SK-N-SH (cell line): ENCODE results near the gene LGI4. TPM values are rescaled to one million over a fixed set of nuclear protein-coding genes. Genes with fewer than 3 reads are reported as not detected.

Experiments used
- CTCF ChIA-PET: fragments of 300-600, 350-600 bp; formaldehyde crosslinking; extraction: SDS; loops from one replicate; lab custom pipeline; 2021; lab: Yijun Ruan, JAX
- POLR2A ChIA-PET: fragments of 350-600 bp; sonication (Branson Sonifier 250); formaldehyde crosslinking; extraction: SDS; loops from one replicate; lab custom pipeline; 2020; ENCODE audit warnings: antibody characterized with exemption, inconsistent platforms; lab: Yijun Ruan, JAX
- DNase-seq: peaks from one replicate; pipeline ENCODE4 v3.0.0; 2012
- H2AFZ ChIP-seq: fragments of 200-600 bp; sonication (generic); 2 replicates; pipeline ENCODE4 v1.8.1; 2016; ENCODE audit warnings: antibody characterized with exemption, mild to moderate bottlenecking, low read depth
- H3F3A ChIP-seq: fragments of 200-600 bp; sonication (generic); replicated peaks from 2 replicates; pipeline ENCODE3; 2016; ENCODE audit warnings: antibody characterized with exemption, mild to moderate bottlenecking; ENCODE audit not compliant: insufficient read depth
- H3K27ac ChIP-seq, 2 experiments: fragments of 200-500 bp in 1 of 2; fragments of 200-600 bp in 1 of 2; sonication (Bioruptor generic) in 1 of 2; sonication (generic), shearing (Covaris generic) in 1 of 2; 2 replicates each; pipeline versions ENCODE4 v1.5.1 to v1.6.1; 2014 to 2016; ENCODE audit warnings: low read depth in 2 of 2, inconsistent platforms in 1 of 2, low read length in 1 of 2, mild to moderate bottlenecking in 1 of 2, mixed read lengths in 1 of 2
- H3K27me3 ChIP-seq: fragments of 200-600 bp; sonication (generic), shearing (Covaris generic); 2 replicates; pipeline ENCODE4 v1.6.1; 2016; ENCODE audit warnings: mixed run types; ENCODE audit not compliant: insufficient read depth
- H3K36me3 ChIP-seq, 2 experiments: fragments of 200-500 bp in 1 of 2; fragments of 200-600 bp in 1 of 2; sonication (Bioruptor generic) in 1 of 2; sonication (generic) in 1 of 2; replicated peaks in 1 of 2; 2 replicates each; pipeline versions ENCODE3 to v1.5.1; 2014 to 2016; ENCODE audit warnings: low read length in 1 of 2, mild to moderate bottlenecking in 1 of 2; ENCODE audit not compliant: insufficient read depth in 2 of 2, control insufficient read depth in 1 of 2
- H3K4me1 ChIP-seq, 2 experiments: fragments of 200-500 bp in 1 of 2; fragments of 200-600 bp in 1 of 2; sonication (Bioruptor generic) in 1 of 2; sonication (generic), shearing (Covaris generic) in 1 of 2; 2 replicates each; pipeline versions ENCODE4 v1.5.1 to v1.6.1; 2014 to 2016; ENCODE audit warnings: low read depth in 1 of 2, low read length in 1 of 2, mixed run types in 1 of 2; ENCODE audit not compliant: insufficient read depth in 2 of 2, control insufficient read depth in 1 of 2
- H3K4me2 ChIP-seq: fragments of 200-600 bp; sonication (generic), shearing (Covaris generic); 2 replicates; pipeline ENCODE4 v1.6.1; 2017; ENCODE audit warnings: mixed run types
- H3K4me3 ChIP-seq, 2 experiments: fragments of 200-500 bp in 1 of 2; fragments of 200-600 bp in 1 of 2; sonication (Bioruptor generic) in 1 of 2; sonication (generic), shearing (Covaris generic) in 1 of 2; 2 replicates each; pipeline versions ENCODE4 v1.5.1 to v1.8.1; 2014 to 2016; ENCODE audit warnings: low read depth in 2 of 2, inconsistent platforms in 1 of 2, low read length in 1 of 2, mild to moderate bottlenecking in 1 of 2, mixed read lengths in 1 of 2, moderate library complexity in 1 of 2
- H3K79me2 ChIP-seq: fragments of 200-600 bp; sonication (generic); 2 replicates; pipeline ENCODE4 v1.8.1; 2017; ENCODE audit warnings: mild to moderate bottlenecking; ENCODE audit not compliant: insufficient read depth
- H3K9ac ChIP-seq: fragments of 200-600 bp; sonication (generic); 2 replicates; pipeline ENCODE4 v1.6.1; 2017; ENCODE audit warnings: mixed run types
- H3K9me2 ChIP-seq: fragments of 200-600 bp; sonication (generic); 2 replicates; pipeline ENCODE4 v1.6.1; 2017; ENCODE audit warnings: mixed run types
- H3K9me3 ChIP-seq: fragments of 200-600 bp; sonication (generic); 2 replicates; pipeline ENCODE4 v1.6.1; 2017; ENCODE audit warnings: mixed run types, mild to moderate bottlenecking, moderate library complexity
- H4K20me1 ChIP-seq: fragments of 200-600 bp; sonication (generic); 2 replicates; pipeline ENCODE4 v1.6.1; 2017; ENCODE audit warnings: mild to moderate bottlenecking, mixed run types; ENCODE audit not compliant: insufficient read depth
- EP300 ChIP-seq, 2 experiments: IDR thresholded peaks; 2 replicates each; pipeline versions ENCODE4 v1.4.0 to v1.6.1; 2012; ENCODE audit warnings: borderline replicate concordance in 1 of 2, low read depth in 1 of 2, low read length in 1 of 2
- GATA2 ChIP-seq: sonication (generic); formaldehyde crosslinking; IDR thresholded peaks from 2 replicates; pipeline ENCODE4 v1.5.0; 2020; ENCODE audit warnings: mild to moderate bottlenecking, missing genetic modification reagents
- IRF3 ChIP-seq: fragments of 150-350 bp; IDR thresholded peaks from 2 replicates; pipeline ENCODE4 v1.6.1; 2016; ENCODE audit warnings: mild to moderate bottlenecking, low read depth, low read length
- MAX ChIP-seq: IDR thresholded peaks from 2 replicates; pipeline ENCODE4 v1.4.0; 2012; ENCODE audit warnings: low read depth
- NRF1 ChIP-seq: IDR thresholded peaks from 2 replicates; pipeline ENCODE4 v1.6.1; 2012; ENCODE audit warnings: low read depth, mild to moderate bottlenecking, low read length
- PBX3 ChIP-seq: IDR thresholded peaks from 2 replicates; pipeline ENCODE4; 2012
- RCOR1 ChIP-seq: fragments of 150-350 bp; IDR thresholded peaks from 2 replicates; pipeline ENCODE4 v1.6.1; 2017; ENCODE audit warnings: antibody characterized with exemption, low read length
- TEAD4 ChIP-seq: IDR thresholded peaks from 2 replicates; pipeline ENCODE4 v1.4.0; 2012; ENCODE audit warnings: mild to moderate bottlenecking, borderline replicate concordance; ENCODE audit not compliant: insufficient read depth
- YY1 ChIP-seq: IDR thresholded peaks from 2 replicates; pipeline ENCODE4 v1.4.0; 2012; ENCODE audit warnings: low read depth, mild to moderate bottlenecking
- ZBTB33 ChIP-seq: IDR thresholded peaks from 2 replicates; pipeline ENCODE4 v1.4.0; 2012; ENCODE audit warnings: low read depth, borderline replicate concordance
- WGBS: methylation state at CpG from one replicate; pipeline ENCODE4 v1.1.6; 2017; ENCODE audit warnings: low lambda C conversion rate; 5-methylcytosine and 5-hydroxymethylcytosine counted together
- polyA plus RNA-seq, 3 experiments: library from polyadenylated mRNA; depleted of rRNA; stranded (reverse); fragments of >200 nt; gene quantifications; 2 replicates each; pipeline ENCODE4 v1.2.3, GENCODE V29; 2012

LGI4 gene
- polyA plus RNA-seq, 1 of the 3 experiments (the other 2 are of a cell fraction) = 0.05 TPM

- TF ChIP-seq IRF3 (no peak), MAX (no peak), PBX3 (no peak), RCOR1 (no peak), TEAD4 (no peak), GATA2 (CRISPR knock-in tag) (no peak), EP300 (IDR thresholded peaks at IDR 0.05; ENCODE audit: borderline replicate concordance in 1 of 2, low read depth in 1 of 2, low read length in 1 of 2) (no peak)
These were observed 7.0 kb downstream of the LGI4 start (continued) for GRCh38 chr19:35127871-35128270.

GRCh38 chr19:35126624-35126959 lies 8.3 kb downstream of the LGI4 start:
- no peak for DNase-seq
- no peaks in the 10 kb centered on the region; the same call in 1 of the 2 replicates for H3K27me3 ChIP-seq
- no peaks in the 10 kb centered on the region for H3K79me2 ChIP-seq
- H3F3A ChIP-seq = no peaks in the 10 kb centered on the region
- CTCF ChIA-PET = interaction anchor here (4.6 to 7.5 kb wide), 3 partner anchors 10 to 59 kb away, joined by 18 to 60 read pairs (median 35); partner anchors contain the start of genes FXYD1, FXYD3 and LGI4
- H2AFZ ChIP-seq = no peak overlapping the region
- TF ChIP-seq YY1 (no peak), ZBTB33 (no peak), NRF1 (no peak)
- TF ChIP-seq, all 33 proteins: peak for 0
- POLR2A ChIA-PET = no interaction called here
- H3K36me3 ChIP-seq = no peaks in the 10 kb centered on the region
- no peaks in the 10 kb centered on the region for H4K20me1 ChIP-seq
- 80% methylated on average over 15 of the region's 20 CpGs for WGBS
- no peak overlapping the region for H3K9ac ChIP-seq
- no peaks in the 10 kb centered on the region for H3K9me2 ChIP-seq
- no peaks in the 10 kb centered on the region for H3K9me3 ChIP-seq
- H3K27ac ChIP-seq = no peak overlapping the region
- no peak overlapping the region for H3K4me3 ChIP-seq
- no peak overlapping the region for H3K4me2 ChIP-seq
- peaks cover 0 to 8% of the 10 kb centered on the region in 2 experiments; a peak in 1 of 4 replicates for H3K4me1 ChIP-seq
